Measurements from ENCODE around the gene ALPL. TPM values are rescaled to one million over a fixed set of nuclear protein-coding genes. Genes with fewer than 3 reads are reported as not detected.
A peak's percentile ranks its signal among the peaks of the same experiment; 100 is the strongest.
"Not testable (repeated sequence)": the region's sequence is repeated elsewhere in the genome, so short reads cannot be mapped to it uniquely, and the experiment has no call there.

Gene ALPL
- total RNA-seq, result 10 to 100 TPM in 2 of 3 donors, 1 to 10 TPM in 1; 2.9 to 98.0 (median 17.4) TPM

DNA sequence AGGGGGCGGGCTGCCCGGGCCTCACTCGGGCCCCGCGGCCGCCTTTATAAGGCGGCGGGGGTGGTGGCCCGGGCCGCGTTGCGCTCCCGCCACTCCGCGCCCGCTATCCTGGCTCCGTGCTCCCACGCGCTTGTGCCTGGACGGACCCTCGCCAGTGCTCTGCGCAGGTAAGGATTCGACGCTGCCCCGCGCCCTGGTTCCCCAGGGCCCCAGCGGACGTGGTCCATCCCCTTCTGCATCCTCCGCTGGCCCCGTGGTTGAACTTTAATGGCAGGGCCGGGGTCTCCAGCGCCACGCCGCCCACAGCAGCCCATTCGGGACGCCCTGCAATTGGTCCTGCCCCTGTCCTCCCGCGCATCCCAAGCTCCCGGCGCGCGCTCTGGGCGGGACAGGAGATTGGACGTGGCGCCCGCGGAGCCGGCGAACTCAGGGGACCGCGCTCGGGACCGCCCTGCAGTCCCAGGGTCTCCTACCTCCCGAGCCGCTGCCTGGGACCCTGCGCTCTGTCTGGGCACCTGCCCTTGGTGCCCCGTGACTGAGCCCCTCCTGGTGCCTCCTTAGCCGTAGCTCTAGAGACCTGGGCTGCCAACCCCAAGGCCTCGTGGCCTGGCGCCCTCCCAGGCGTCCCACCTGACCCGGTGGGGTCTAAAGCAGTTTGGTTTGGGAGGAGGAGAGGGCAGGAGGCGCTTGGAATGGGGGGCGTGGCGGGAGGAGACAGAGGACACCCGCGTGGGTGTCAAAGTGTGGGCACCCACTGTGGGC is at the start of gene ALPL:
Gene ALPL, plus strand, starts transcription at position 73 of the 762 bp plus-strand sequence. CDS start 44,659 bp downstream, outside the sequence.
- no peaks in the 10 kb centered on the region for H3K36me3 ChIP-seq
- peak within 1 kb of the TSS; percentile 78 to 94 for H3K27ac ChIP-seq
- H3K4me1 ChIP-seq, result peaks cover 8 to 23% of the 10 kb centered on the region in 2 donors
- no peak for TF ChIP-seq POLR2AphosphoS5 (IDR thresholded peaks at IDR 0.05)
- TF ChIP-seq, protein P1, sequence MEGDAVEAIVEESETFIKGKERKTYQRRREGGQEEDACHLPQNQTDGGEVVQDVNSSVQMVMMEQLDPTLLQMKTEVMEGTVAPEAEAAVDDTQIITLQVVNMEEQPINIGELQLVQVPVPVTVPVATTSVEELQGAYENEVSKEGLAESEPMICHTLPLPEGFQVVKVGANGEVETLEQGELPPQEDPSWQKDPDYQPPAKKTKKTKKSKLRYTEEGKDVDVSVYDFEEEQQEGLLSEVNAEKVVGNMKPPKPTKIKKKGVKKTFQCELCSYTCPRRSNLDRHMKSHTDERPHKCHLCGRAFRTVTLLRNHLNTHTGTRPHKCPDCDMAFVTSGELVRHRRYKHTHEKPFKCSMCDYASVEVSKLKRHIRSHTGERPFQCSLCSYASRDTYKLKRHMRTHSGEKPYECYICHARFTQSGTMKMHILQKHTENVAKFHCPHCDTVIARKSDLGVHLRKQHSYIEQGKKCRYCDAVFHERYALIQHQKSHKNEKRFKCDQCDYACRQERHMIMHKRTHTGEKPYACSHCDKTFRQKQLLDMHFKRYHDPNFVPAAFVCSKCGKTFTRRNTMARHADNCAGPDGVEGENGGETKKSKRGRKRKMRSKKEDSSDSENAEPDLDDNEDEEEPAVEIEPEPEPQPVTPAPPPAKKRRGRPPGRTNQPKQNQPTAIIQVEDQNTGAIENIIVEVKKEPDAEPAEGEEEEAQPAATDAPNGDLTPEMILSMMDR (IDR thresholded peaks at IDR 0.05), result no peak
- TF ChIP-seq POLR2A (IDR thresholded peaks at IDR 0.05), result no peak
- peak within 1 kb of the TSS; percentile 20 to 68 (median 47) for H3K4me3 ChIP-seq
- no peaks in the 10 kb centered on the region for H3K9me3 ChIP-seq
- peaks cover 0 to 4% of the 10 kb centered on the region in 2 donors for H3K27me3 ChIP-seq
- intact Hi-C loops (cut with DNase I; ENCODE audit: low total_unique reads), result loop anchor here (10.0 kb wide), 1 partner anchor 65 kb away; no protein-coding TSS in a partner anchor
- DNase-seq (ENCODE audit: low spot score in 2 of 2), result no peak

DNA sequence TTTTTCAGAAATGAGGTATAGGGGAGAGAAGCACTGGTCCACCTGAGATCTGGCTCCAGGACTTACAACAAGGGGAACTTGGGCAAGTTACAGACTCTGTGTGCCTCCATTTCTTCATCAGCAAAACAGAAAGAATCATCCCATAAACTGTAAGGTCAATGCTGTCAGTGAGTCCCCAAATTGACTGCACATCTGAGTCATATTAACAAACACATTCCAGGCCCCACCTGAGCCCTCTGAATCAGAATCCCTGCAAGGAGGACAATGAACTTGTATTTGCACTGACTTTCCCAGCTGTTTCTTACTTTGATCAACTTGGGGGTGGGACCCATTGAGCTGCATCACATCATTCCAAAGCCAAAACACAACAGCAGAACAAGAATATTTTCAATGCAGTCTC is 44.1 kb upstream of the ALPL start:
- H3K27me3 ChIP-seq; DNase-seq (ENCODE audit: low spot score in 2 of 2); H3K4me3 ChIP-seq; H3K9me3 ChIP-seq; H3K36me3 ChIP-seq; intact Hi-C loops (cut with DNase I; ENCODE audit: low total_unique reads); H3K4me1 ChIP-seq; H3K27ac ChIP-seq: not testable (repeated sequence)

DNA sequence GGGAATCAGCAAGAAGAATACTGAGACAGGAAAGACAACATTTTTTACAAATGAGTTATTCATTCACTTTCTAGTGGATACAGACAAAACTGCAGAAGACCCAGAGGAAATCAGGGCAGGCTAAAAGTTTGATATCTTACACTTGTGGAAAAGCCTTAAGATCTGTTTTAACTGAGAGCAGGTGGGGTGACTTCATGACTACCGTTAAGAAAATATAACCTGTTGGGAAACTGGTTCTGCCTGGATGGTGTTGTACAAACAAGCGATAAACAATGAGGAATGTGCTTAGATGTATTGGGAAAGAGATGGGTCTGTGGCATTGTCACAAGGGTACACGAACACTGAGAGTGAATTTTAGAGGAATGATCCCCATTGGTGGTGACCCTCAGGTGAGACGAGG is 41.3 kb upstream of the ALPL start:
- DNase-seq (ENCODE audit: low spot score in 2 of 2); H3K4me3 ChIP-seq; H3K36me3 ChIP-seq; H3K9me3 ChIP-seq; H3K4me1 ChIP-seq; H3K27me3 ChIP-seq; intact Hi-C loops (cut with DNase I; ENCODE audit: low total_unique reads); H3K27ac ChIP-seq: not testable (repeated sequence)

DNA sequence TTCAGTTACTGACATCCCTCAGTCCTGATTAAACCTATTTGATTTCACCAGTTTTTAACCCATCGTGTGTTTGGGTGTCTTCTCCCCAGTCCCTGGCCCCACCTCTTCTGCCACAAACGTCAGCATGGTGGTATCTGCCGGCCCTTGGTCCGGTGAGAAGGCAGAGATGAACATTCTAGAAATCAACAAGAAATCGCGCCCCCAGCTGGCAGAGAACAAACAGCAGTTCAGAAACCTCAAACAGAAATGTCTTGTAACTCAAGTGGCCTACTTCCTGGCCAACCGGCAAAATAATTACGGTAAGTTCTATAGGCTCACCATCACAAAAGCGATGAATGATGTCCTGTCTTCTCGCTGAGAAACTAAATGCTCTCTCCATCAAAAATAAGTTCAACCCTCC is 40.6 kb upstream of the ALPL start:
- TF ChIP-seq POLR2AphosphoS5 (IDR thresholded peaks at IDR 0.05) (no peak), POLR2A (IDR thresholded peaks at IDR 0.05) (no peak)
- TF ChIP-seq, protein P1 (IDR thresholded peaks at IDR 0.05), result no peak
- H3K4me1 ChIP-seq, result no peaks in the 10 kb centered on the region
- intact Hi-C loops (cut with DNase I; ENCODE audit: low total_unique reads), result no loop called here

DNA sequence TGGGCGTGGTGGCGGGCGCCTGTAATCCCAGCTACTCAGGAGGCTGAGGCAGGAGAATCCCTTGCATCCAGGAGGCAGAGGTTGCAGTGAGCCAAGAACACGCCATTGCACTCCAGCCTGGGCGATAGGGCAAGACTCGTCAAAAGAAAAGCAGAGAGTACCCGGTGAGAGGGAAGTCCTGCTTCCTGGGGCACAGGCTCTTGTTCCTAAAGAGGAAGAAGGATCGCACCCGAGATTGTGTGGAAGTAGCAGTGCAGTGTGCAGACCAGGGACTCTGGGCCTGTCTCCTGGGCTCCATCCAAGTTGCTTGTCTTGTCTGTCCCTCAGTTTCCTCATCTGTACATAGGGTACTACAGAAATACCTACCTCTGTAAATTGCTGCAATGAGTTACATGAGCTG is 39.6 kb upstream of the ALPL start:
- intact Hi-C loops (cut with DNase I; ENCODE audit: low total_unique reads), result no loop called here
- no peaks in the 10 kb centered on the region for H3K36me3 ChIP-seq
- no peak overlapping the region for H3K27ac ChIP-seq
- no peaks in the 10 kb centered on the region for H3K4me1 ChIP-seq
- no peak for DNase-seq (ENCODE audit: low spot score in 2 of 2)
- TF ChIP-seq POLR2A (IDR thresholded peaks at IDR 0.05), result no peak
- TF ChIP-seq, protein P1 (IDR thresholded peaks at IDR 0.05), result no peak
- TF ChIP-seq POLR2AphosphoS5 (IDR thresholded peaks at IDR 0.05), result no peak
- H3K4me3 ChIP-seq, result no peak overlapping the region
- no peaks in the 10 kb centered on the region for H3K9me3 ChIP-seq
- no peaks in the 10 kb centered on the region for H3K27me3 ChIP-seq

More for the DNA sequence above, 40.6 kb upstream of the ALPL start:
- H3K9me3 ChIP-seq, result no peaks in the 10 kb centered on the region
- H3K4me3 ChIP-seq, result no peak overlapping the region
- no peak overlapping the region for H3K27ac ChIP-seq
- no peaks in the 10 kb centered on the region for H3K36me3 ChIP-seq
- H3K27me3 ChIP-seq, result no peaks in the 10 kb centered on the region
- no peak for DNase-seq (ENCODE audit: low spot score in 2 of 2)

DNA sequence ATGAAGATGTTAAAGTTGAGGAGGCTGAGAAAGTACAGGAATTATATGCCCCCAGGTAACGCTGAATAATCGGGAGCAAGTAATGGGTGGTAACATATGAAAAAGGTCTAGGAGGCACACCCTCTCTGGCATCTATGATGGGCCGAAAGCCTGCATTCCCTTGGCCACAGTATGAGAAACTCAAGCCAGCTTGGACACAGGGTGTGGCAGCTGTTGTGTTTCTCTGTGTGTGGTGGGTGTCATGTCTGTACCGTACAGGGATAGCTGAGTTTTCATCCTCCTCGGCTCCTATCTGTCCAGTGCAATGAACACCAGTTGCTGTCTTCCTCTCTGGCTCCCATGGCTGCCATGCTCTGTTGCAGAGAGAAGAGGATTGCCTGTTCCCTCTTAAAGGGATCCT is 36.4 kb upstream of the ALPL start:
- no peaks in the 10 kb centered on the region for H3K9me3 ChIP-seq
- intact Hi-C loops (cut with DNase I; ENCODE audit: low total_unique reads), result no loop called here
- no peak overlapping the region for H3K4me3 ChIP-seq
- H3K4me1 ChIP-seq, result no peaks in the 10 kb centered on the region
- H3K36me3 ChIP-seq, result no peaks in the 10 kb centered on the region
- H3K27me3 ChIP-seq, result no peaks in the 10 kb centered on the region
- TF ChIP-seq POLR2A (IDR thresholded peaks at IDR 0.05) (no peak), POLR2AphosphoS5 (IDR thresholded peaks at IDR 0.05) (no peak)
- TF ChIP-seq, protein P1 (IDR thresholded peaks at IDR 0.05), result no peak
- no peak for DNase-seq (ENCODE audit: low spot score in 2 of 2)
- no peak overlapping the region for H3K27ac ChIP-seq

Measured in breast epithelium (tissue), 4 donors.